ENCODE measurements around the gene CHST1. TPM values are rescaled to one million over a fixed set of nuclear protein-coding genes. Genes with fewer than 3 reads are reported as not detected.

Gene CHST1
- total RNA-seq, 4 donors from 2014 or later: 0.30 to 1.7 (median 1.4) TPM

DNA sequence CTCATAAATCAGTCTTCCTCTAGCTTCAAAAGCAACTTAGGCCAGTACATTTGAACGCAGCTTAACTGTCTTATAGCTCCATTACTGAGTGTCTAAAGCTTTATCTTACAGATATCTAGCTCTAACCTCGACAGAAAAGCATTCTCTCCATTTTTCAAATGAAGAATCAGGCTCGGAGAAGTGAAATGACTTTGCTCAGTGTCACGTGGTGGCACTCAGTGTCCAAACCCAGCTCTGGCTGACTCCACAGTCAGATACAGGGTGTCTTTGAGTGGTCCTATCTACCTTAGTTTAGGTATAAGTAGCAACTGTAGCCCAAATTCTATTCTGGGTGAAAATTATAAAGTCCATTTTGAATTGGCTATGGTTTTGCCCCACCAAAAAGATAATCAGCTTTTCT is 38.7 kb upstream of the CHST1 start:
- no peak for DNase-seq (ENCODE audit: low spot score in 2 of 2)
- 69 to 75% methylated on average over 4 of the region's 4 CpGs for WGBS, 2 donors
- intact Hi-C loops (cut with DNase I; ENCODE audit: low total_unique reads): no loop called here
- TF ChIP-seq POLR2A (IDR thresholded peaks at IDR 0.05): no peak
- TF ChIP-seq, protein P1, sequence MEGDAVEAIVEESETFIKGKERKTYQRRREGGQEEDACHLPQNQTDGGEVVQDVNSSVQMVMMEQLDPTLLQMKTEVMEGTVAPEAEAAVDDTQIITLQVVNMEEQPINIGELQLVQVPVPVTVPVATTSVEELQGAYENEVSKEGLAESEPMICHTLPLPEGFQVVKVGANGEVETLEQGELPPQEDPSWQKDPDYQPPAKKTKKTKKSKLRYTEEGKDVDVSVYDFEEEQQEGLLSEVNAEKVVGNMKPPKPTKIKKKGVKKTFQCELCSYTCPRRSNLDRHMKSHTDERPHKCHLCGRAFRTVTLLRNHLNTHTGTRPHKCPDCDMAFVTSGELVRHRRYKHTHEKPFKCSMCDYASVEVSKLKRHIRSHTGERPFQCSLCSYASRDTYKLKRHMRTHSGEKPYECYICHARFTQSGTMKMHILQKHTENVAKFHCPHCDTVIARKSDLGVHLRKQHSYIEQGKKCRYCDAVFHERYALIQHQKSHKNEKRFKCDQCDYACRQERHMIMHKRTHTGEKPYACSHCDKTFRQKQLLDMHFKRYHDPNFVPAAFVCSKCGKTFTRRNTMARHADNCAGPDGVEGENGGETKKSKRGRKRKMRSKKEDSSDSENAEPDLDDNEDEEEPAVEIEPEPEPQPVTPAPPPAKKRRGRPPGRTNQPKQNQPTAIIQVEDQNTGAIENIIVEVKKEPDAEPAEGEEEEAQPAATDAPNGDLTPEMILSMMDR (IDR thresholded peaks at IDR 0.05): no peak
- no peak overlapping the region for H3K4me3 ChIP-seq (ENCODE audit: low read depth, poor library complexity, severe bottlenecking)

DNA sequence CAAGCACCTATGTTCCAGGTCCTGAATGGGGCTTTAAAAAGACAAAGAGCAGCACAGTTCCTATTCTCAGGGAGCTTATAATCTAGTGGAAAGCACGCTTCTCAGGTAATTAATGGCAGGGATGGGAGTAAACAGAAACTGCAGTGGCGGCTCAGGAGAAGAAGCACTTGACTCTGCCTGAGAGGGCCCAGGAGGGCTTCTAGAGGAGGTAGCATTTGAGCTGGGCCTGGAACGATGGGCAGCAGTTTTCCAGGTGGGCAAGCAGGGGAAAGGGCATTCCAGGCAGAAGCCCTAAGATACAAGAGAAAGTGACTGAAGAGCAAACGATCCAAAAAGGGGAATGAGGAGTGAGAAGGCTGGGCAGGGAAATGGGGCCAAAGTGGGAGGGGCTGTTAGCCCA is 37.1 kb upstream of the CHST1 start:
- 81 to 84% methylated on average over 4 of the region's 4 CpGs for WGBS, 2 donors
- DNase-seq (ENCODE audit: low spot score in 2 of 2): peak in 1 of 2 donors; percentile 50
- no peak overlapping the region for H3K4me3 ChIP-seq (ENCODE audit: low read depth, poor library complexity, severe bottlenecking)
- TF ChIP-seq, protein P1 (IDR thresholded peaks at IDR 0.05): no peak
- no peak for TF ChIP-seq POLR2A (IDR thresholded peaks at IDR 0.05)
- intact Hi-C loops (cut with DNase I; ENCODE audit: low total_unique reads): no loop called here

DNA sequence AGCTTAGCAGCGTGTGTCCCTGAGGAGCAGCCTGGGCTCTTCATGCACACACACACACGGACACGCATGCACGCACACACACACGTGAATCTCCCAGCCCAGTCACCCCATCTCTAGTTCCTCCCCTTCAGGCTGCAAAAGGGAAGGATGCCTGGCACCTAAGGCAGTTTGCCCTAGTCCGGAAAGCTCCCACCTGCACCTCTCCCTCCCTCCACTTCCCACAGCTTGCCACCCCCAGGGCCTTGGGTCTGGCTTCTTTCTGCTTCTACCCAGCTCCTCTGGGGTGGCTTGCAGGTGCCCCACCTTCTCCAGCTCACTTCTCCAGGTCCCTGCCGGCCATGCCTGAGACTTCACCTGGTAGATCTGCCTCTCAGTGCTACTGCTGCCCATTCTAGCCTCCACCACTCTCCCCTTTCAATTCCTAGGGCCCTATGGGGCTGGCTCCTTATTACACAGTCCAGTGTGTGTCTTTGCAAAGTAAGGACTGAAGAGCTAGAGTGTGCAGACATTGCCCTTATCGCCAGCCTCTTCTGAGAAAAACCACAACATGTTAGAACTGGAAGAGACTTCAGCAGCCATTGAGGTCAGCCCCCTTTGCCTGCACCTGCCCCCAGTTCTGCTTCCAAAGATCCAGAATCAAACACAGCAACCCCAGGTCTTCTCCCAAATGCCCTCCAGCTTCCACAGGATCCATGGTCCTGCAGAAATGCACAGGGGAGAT is 33.5 kb upstream of the CHST1 start:
- no peak for TF ChIP-seq POLR2A (IDR thresholded peaks at IDR 0.05)
- TF ChIP-seq, protein P1 (IDR thresholded peaks at IDR 0.05): no peak
- intact Hi-C loops (cut with DNase I; ENCODE audit: low total_unique reads): no loop called here
- WGBS, 2 donors: 79 to 84% methylated on average over 8 of the region's 8 CpGs
- peak in 1 of 2 donors; percentile 64 for DNase-seq (ENCODE audit: low spot score in 2 of 2)
- H3K4me3 ChIP-seq (ENCODE audit: low read depth, poor library complexity, severe bottlenecking): no peak overlapping the region

DNA sequence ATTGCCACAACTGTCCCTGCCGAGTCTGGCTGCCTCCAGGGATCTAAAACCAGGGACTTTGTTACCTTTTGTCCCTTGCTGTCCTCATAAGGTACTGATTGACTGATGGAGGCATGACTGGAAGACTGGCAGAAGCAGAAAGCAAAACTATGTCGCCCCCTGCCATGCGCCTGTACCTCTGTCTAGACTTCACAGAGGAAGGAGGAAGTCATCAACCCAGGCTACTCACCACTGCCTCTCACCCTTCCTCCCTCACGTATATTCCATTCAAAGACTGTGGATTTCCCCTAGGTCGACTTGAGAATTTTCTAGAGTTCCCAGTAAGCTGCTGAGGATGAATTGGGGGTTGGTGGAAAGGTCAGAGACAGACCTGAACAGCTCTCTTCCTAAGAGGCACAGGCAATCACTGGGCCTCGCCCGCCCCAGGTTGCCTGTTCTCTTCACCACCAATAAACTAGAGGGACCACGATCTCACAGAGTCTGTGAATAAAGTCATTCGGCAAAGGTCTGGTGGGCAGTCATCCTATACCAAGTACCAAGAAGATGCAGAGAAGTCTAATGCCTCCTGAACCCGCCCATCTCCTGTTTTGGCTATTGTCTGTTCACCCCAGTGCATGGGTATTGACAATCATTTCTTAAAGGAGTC is 27.5 kb upstream of the CHST1 start:
- WGBS, 2 donors: 75 to 81% methylated on average over 10 of the region's 10 CpGs
- intact Hi-C loops (cut with DNase I; ENCODE audit: low total_unique reads): no loop called here
- DNase-seq (ENCODE audit: low spot score in 2 of 2): peak in 1 of 2 donors; percentile 50
- no peak overlapping the region for H3K4me3 ChIP-seq (ENCODE audit: low read depth, poor library complexity, severe bottlenecking)
- TF ChIP-seq POLR2A (IDR thresholded peaks at IDR 0.05): no peak
- TF ChIP-seq, protein P1 (IDR thresholded peaks at IDR 0.05): no peak

DNA sequence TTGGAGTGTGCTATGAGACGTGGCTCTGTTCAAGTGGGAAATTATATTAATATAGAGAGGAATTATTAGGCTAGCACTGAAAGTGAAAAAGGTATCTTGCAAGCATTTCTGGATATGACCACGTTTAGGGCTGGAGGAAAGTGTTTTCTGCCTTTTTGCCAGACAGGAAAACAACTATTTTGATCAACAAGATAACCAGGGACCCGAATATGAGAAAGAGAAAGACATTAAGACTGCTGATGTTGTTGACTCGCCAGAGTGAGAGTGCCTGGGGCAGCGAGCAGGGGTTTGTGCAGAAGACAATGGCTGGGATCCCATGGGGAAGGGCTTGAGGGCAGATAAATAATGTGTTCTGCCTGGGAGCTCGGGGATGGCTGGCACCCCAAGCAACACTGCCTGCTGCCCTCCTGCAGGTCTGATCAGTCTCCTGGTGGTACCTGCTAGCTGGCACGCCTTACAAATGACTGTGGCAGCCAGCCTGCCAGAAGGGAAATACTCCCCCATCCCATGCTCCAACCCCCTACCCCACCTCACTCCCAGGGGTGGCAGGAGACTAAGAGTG is 23.1 kb upstream of the CHST1 start:
- TF ChIP-seq, protein P1 (IDR thresholded peaks at IDR 0.05): no peak
- no peak for TF ChIP-seq POLR2A (IDR thresholded peaks at IDR 0.05)
- no peak overlapping the region for H3K4me3 ChIP-seq (ENCODE audit: low read depth, poor library complexity, severe bottlenecking)
- intact Hi-C loops (cut with DNase I; ENCODE audit: low total_unique reads): no loop called here
- 49 to 58% methylated on average over 7 of the region's 7 CpGs for WGBS, 2 donors
- peak in 1 of 2 donors; percentile 68 for DNase-seq (ENCODE audit: low spot score in 2 of 2)
